Lung (tissue), 12 donors: ENCODE results near the gene PRRT2. TPM values are rescaled to one million over a fixed set of nuclear protein-coding genes. Genes with fewer than 3 reads are reported as not detected.

Experiments
- ATAC-seq: fragments of 200-7000 bp; cut with Tn5 transposase; one replicate; pipeline ENCODE4 v1.9.1; 2020; ENCODE audit warnings: moderate number of reproducible peaks; ENCODE audit not compliant: insufficient read depth, low FRiP score
- DNase-seq, 3 donors: peaks; one replicate each; pipeline ENCODE4 v3.0.0-alpha.2; 2013 to 2017
- H3K27ac ChIP-seq, 2 donors: one replicate each; pipeline ENCODE4 v1.5.1; 2013; ENCODE audit warnings: mild to moderate bottlenecking in 2 of 2, moderate library complexity in 2 of 2, control low read depth in 1 of 2, inconsistent platforms in 1 of 2, low read depth in 1 of 2, low read length in 1 of 2
- H3K27me3 ChIP-seq, 3 donors: one replicate each; pipeline ENCODE4 v1.5.1; 2013; ENCODE audit warnings: low read length in 2 of 3; ENCODE audit not compliant: control insufficient read depth in 3 of 3, insufficient read depth in 3 of 3
- H3K36me3 ChIP-seq, 4 donors: one replicate each; pipeline ENCODE4 v1.5.1; 2013; ENCODE audit warnings: low read length in 4 of 4, mild to moderate bottlenecking in 1 of 4, moderate library complexity in 1 of 4; ENCODE audit not compliant: control insufficient read depth in 4 of 4, insufficient read depth in 4 of 4
- H3K4me1 ChIP-seq, 5 donors: one replicate each; pipeline ENCODE4 v1.5.1; 2013; ENCODE audit warnings: low read length in 5 of 5, mild to moderate bottlenecking in 2 of 5, moderate library complexity in 1 of 5; ENCODE audit not compliant: control insufficient read depth in 5 of 5, insufficient read depth in 5 of 5
- H3K4me3 ChIP-seq: one replicate; pipeline ENCODE4 v1.5.1; 2013; ENCODE audit warnings: mild to moderate bottlenecking, control low read depth, moderate library complexity
- H3K9ac ChIP-seq, 2 donors: one replicate each; pipeline ENCODE4 v1.5.1; 2013; ENCODE audit warnings: low read length in 2 of 2, control low read depth in 1 of 2; ENCODE audit not compliant: insufficient read depth in 1 of 2
- H3K9me3 ChIP-seq, 4 donors: one replicate each; pipeline ENCODE4 v1.5.1; 2013; ENCODE audit warnings: low read length in 3 of 4, mild to moderate bottlenecking in 1 of 4, moderate library complexity in 1 of 4; ENCODE audit not compliant: control insufficient read depth in 4 of 4, insufficient read depth in 3 of 4
- WGBS, 2 donors: extraction: QIAGEN DNeasy Blood & Tissue Kit; methylation state at CpG; one replicate each; pipeline ENCODE4 v1.1.7; 2013; 5-methylcytosine and 5-hydroxymethylcytosine counted together
- polyA plus RNA-seq, 2 donors: library from polyadenylated mRNA; stranded (reverse); fragments of 200-250 nt; gene quantifications; one replicate each; pipeline ENCODE4 v1.2.1, GENCODE V29; 2013
- total RNA-seq, 2 donors: library from RNA; depleted of rRNA in 1 of 2; stranded (reverse); fragments of >200 nt in 1 of 2; gene quantifications; one replicate each; pipeline ENCODE4 v1.2.1, GENCODE V29; 2014 to 2021
- TF ChIP-seq, protein P1 (sequence below): IDR thresholded peaks from 2 replicates; pipeline ENCODE4 v1.5.1; 2012; ENCODE audit warnings: mild to moderate bottlenecking; ENCODE audit errors: control extremely low read depth, extremely low read depth
- donor health status: control.
- donor health status: control.
- donor health status: Bipolar disorder and iron deficiency.
- donor health status: healthy.
- donor health status: DM: yes; HTN: yes; CAD: no.

The PRRT2 gene
- total and polyA plus RNA-seq, 4 donors: 0.49 to 6.5 (median 1.5) TPM

DNA sequence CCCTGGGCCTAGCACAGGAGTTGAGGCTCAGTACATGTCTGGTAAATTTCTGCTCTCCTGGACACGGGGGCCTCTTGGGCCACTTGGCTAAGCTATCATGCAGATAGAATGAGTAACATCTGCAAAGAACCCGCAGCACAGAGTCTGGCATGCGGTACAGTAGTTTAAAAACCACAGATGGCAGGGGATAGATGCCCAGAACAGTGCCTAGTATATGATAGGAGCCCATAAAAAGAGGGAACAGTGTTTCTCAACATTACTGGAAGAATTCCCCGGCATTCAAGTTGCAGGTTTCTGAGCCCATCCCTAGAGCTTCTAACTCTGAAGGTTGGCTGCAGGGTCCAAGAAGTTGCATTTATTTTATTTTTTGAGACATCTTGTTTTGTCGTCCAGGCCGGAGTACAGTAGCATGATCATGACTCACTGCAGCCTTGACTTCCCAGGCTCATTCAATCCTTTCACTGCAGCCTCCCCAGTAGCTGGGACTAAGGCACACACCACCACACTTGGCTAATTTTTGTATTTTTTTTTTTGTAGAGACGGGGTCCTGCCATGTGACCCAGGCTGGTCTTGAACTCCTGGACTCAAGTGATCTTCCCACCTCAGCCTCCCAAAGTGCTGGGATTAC, 45.3 kb downstream of the PRRT2 start:
- H3K9me3 ChIP-seq: no peaks in the 10 kb centered on the region
- DNase-seq (no peak), ATAC-seq (no peak)
- no peaks in the 10 kb centered on the region for H3K27me3 ChIP-seq
- H3K4me3 ChIP-seq: no peak overlapping the region
- H3K9ac ChIP-seq: no peak overlapping the region
- H3K27ac ChIP-seq: no peak overlapping the region
- H3K4me1 ChIP-seq: peaks cover 0 to 8% (median 2%) of the 10 kb centered on the region in 5 donors
- TF ChIP-seq, protein P1, sequence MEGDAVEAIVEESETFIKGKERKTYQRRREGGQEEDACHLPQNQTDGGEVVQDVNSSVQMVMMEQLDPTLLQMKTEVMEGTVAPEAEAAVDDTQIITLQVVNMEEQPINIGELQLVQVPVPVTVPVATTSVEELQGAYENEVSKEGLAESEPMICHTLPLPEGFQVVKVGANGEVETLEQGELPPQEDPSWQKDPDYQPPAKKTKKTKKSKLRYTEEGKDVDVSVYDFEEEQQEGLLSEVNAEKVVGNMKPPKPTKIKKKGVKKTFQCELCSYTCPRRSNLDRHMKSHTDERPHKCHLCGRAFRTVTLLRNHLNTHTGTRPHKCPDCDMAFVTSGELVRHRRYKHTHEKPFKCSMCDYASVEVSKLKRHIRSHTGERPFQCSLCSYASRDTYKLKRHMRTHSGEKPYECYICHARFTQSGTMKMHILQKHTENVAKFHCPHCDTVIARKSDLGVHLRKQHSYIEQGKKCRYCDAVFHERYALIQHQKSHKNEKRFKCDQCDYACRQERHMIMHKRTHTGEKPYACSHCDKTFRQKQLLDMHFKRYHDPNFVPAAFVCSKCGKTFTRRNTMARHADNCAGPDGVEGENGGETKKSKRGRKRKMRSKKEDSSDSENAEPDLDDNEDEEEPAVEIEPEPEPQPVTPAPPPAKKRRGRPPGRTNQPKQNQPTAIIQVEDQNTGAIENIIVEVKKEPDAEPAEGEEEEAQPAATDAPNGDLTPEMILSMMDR: no peak
- H3K36me3 ChIP-seq: peaks cover 0 to 20% (median 14%) of the 10 kb centered on the region in 4 donors
- WGBS, 2 donors: 85 to 92% methylated on average over 7 of the region's 7 CpGs

DNA sequence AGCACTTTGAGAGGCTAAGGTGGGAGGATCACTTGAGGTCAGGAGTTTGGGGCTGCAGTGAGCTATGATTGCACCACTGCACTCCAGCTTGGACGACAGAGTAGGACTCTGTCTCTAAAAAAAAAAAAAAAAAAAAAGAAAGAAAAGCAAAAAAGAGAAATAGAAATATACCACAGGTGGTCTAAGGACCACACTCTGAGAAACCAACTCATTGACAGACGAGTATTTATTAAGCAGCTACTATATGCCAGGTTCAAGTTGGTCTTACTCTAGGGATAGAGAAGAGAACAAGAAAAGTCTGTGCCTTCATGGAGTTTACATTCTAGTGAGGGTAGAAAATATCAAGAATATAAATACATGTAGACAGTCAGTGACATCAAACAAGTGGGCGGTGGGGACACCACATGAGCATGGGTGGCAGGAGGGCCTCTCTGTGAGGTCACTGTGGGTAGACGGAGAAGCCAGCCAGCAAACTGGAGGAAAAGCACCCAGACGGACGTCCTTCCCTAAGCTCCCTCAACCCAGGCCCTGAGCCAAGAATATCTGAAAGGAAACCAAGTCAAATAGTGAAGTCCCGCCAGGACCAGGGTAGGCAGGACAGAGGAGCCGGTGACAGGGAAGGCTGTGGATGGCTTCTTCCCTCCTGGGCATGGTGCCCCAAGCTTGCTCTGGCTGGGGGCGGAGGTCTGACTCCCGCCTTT, 46.3 kb downstream of the PRRT2 start:
- 73 to 78% methylated on average over 10 of the region's 10 CpGs for WGBS, 2 donors
- no peak overlapping the region for H3K27ac ChIP-seq
- H3K27me3 ChIP-seq: no peaks in the 10 kb centered on the region
- TF ChIP-seq, protein P1: no peak
- H3K9me3 ChIP-seq: no peaks in the 10 kb centered on the region
- DNase-seq (no peak), ATAC-seq (no peak)
- H3K36me3 ChIP-seq: peaks cover 0 to 20% (median 14%) of the 10 kb centered on the region in 4 donors
- no peak overlapping the region for H3K4me3 ChIP-seq
- peaks cover 0 to 6% (median 2%) of the 10 kb centered on the region in 5 donors for H3K4me1 ChIP-seq
- H3K9ac ChIP-seq: no peak overlapping the region

GRCh38 chr16:29858974-29859373, 47.0 kb downstream of the PRRT2 start:
- H3K9ac ChIP-seq: no peak overlapping the region
- WGBS, 2 donors: 96 to 97% methylated on average over 19 of the region's 19 CpGs
- TF ChIP-seq, protein P1: no peak
- H3K9me3 ChIP-seq: no peaks in the 10 kb centered on the region
- DNase-seq (no peak), ATAC-seq (no peak)
- no peak overlapping the region for H3K4me3 ChIP-seq
- no peaks in the 10 kb centered on the region for H3K27me3 ChIP-seq
- peaks cover 0 to 20% (median 14%) of the 10 kb centered on the region in 4 donors for H3K36me3 ChIP-seq
- H3K27ac ChIP-seq: no peak overlapping the region
- peaks cover 0 to 10% (median 2%) of the 10 kb centered on the region in 5 donors for H3K4me1 ChIP-seq
